GM23338 (cell line): ENCODE results near the gene SARDH. TPM values are rescaled to one million over a fixed set of nuclear protein-coding genes. Genes with fewer than 3 reads are reported as not detected.

Experiments used
- ATAC-seq: fragments of 200-7000 bp; cut with Tn5 transposase; 3 replicates; pipeline ENCODE4 v1.9.1; 2020
- DNase-seq: peaks from one replicate; pipeline ENCODE4 v3.0.0-alpha.2; 2015; ENCODE audit warnings: low spot score
- H2AFZ ChIP-seq: fragments of 200-600 bp; sonication (generic); 2 replicates; pipeline ENCODE4 v1.8.0; 2016; ENCODE audit warnings: antibody characterized with exemption, mild to moderate bottlenecking, moderate library complexity
- H3F3A ChIP-seq: fragments of 200-600 bp; sonication (generic); replicated peaks from 2 replicates; pipeline ENCODE4 v1.8.0; 2017; ENCODE audit warnings: antibody characterized with exemption, mixed run types, low read depth
- H3K27ac ChIP-seq: fragments of 200-600 bp; sonication (generic); 2 replicates; pipeline ENCODE4 v1.6.1; 2016; ENCODE audit warnings: low read depth
- H3K27me3 ChIP-seq: fragments of 200-600 bp; sonication (generic); 2 replicates; pipeline ENCODE4 v1.8.0; 2016; ENCODE audit warnings: mild to moderate bottlenecking, mixed run types, moderate library complexity; ENCODE audit not compliant: insufficient read depth
- H3K36me3 ChIP-seq: fragments of 200-600 bp; sonication (generic); 2 replicates; pipeline ENCODE4 v1.8.0; 2016; ENCODE audit warnings: mild to moderate bottlenecking; ENCODE audit not compliant: insufficient read depth
- H3K4me1 ChIP-seq: fragments of 200-600 bp; sonication (generic); 2 replicates; pipeline ENCODE4 v1.8.0; 2016; ENCODE audit warnings: mild to moderate bottlenecking, moderate library complexity; ENCODE audit not compliant: insufficient read depth
- H3K4me2 ChIP-seq: fragments of 200-600 bp; sonication (generic); 2 replicates; pipeline ENCODE4 v1.7.1; 2017; ENCODE audit warnings: mixed run types
- H3K4me3 ChIP-seq: fragments of 200-600 bp; sonication (generic); 2 replicates; pipeline ENCODE4 v1.6.1; 2016; ENCODE audit warnings: mixed run types
- H3K79me2 ChIP-seq: fragments of 200-600 bp; sonication (generic); replicated peaks from 2 replicates; pipeline ENCODE4 v1.8.0; 2017; ENCODE audit warnings: mild to moderate bottlenecking; ENCODE audit not compliant: insufficient read depth
- H3K9me2 ChIP-seq: fragments of 200-600 bp; sonication (generic); 2 replicates; pipeline ENCODE4 v1.8.0; 2017; ENCODE audit not compliant: insufficient read depth
- H4K20me1 ChIP-seq: fragments of 200-600 bp; sonication (generic); replicated peaks from 2 replicates; pipeline ENCODE4 v1.8.0; 2017; ENCODE audit warnings: mild to moderate bottlenecking; ENCODE audit not compliant: insufficient read depth
- H3K27ac Mint-ChIP-seq: 2 replicates; pipeline ENCODE4 v1.8.0; 2020; ENCODE audit warnings: inconsistent platforms, mild to moderate bottlenecking, moderate library complexity, mixed read lengths
- H3K27me3 Mint-ChIP-seq: 3 replicates; pipeline ENCODE4 v1.8.0; 2022; ENCODE audit warnings: low read depth, mild to moderate bottlenecking, moderate library complexity, mixed read lengths, inconsistent platforms; ENCODE audit not compliant: insufficient read depth, poor library complexity
- H3K36me3 Mint-ChIP-seq: 3 replicates; pipeline ENCODE4 v1.8.0; 2021; ENCODE audit warnings: low read depth, mild to moderate bottlenecking, inconsistent platforms, moderate library complexity, mixed read lengths
- H3K4me1 Mint-ChIP-seq: 3 replicates; pipeline ENCODE4 v1.8.0; 2020; ENCODE audit warnings: mild to moderate bottlenecking, inconsistent platforms, mixed read lengths
- H3K4me3 Mint-ChIP-seq: 3 replicates; pipeline ENCODE4 v1.8.0; 2021; ENCODE audit warnings: moderate library complexity, mild to moderate bottlenecking, inconsistent platforms, mixed read lengths
- H3K9me3 Mint-ChIP-seq: 3 replicates; pipeline ENCODE4 v1.8.0; 2020; ENCODE audit warnings: moderate library complexity, mild to moderate bottlenecking, inconsistent platforms, mixed read lengths
- CREB1 ChIP-seq: fragments of 250-450 bp; sonication (Bioruptor Pico); IDR thresholded peaks from 2 replicates; pipeline ENCODE4 v1.5.0; 2020; ENCODE audit warnings: low read depth, mild to moderate bottlenecking, moderate library complexity
- CTCF ChIP-seq, 2 experiments: fragments of 200-600 bp in 1 of 2; sonication (generic) in 1 of 2; conservative IDR thresholded peaks; 2 replicates each; pipeline versions ENCODE4 v1.5.1 to v1.6.1; 2016 to 2017; ENCODE audit warnings: antibody characterized with exemption in 2 of 2, low read depth in 2 of 2, mild to moderate bottlenecking in 2 of 2, moderate library complexity in 1 of 2
- ETS1 ChIP-seq: IDR thresholded peaks from 2 replicates; pipeline ENCODE4 v1.6.1; 2016; ENCODE audit warnings: antibody characterized with exemption
- EZH2 ChIP-seq: fragments of 200-600 bp; sonication (generic); IDR thresholded peaks from one replicate; pipeline ENCODE4 v1.8.0; 2017; ENCODE audit warnings: antibody characterized with exemption, mild to moderate bottlenecking, low read depth; ENCODE audit not compliant: unreplicated experiment
- EZH2phosphoT487 ChIP-seq: fragments of 200-600 bp; sonication (generic); IDR thresholded peaks from one replicate; pipeline ENCODE4 v1.8.1; 2018; ENCODE audit warnings: antibody characterized with exemption; ENCODE audit not compliant: unreplicated experiment
- JUNB ChIP-seq: IDR thresholded peaks from one replicate; pipeline ENCODE4 v1.6.1; 2016; ENCODE audit warnings: antibody characterized with exemption; ENCODE audit not compliant: unreplicated experiment
- NANOG ChIP-seq: IDR thresholded peaks from 2 replicates; pipeline ENCODE4 v1.6.1; 2016; ENCODE audit warnings: antibody characterized with exemption, borderline replicate concordance
- POLR2AphosphoS5 ChIP-seq: IDR thresholded peaks from 2 replicates; pipeline ENCODE4 v1.6.1; 2016; ENCODE audit warnings: antibody characterized with exemption, low read depth
- REST ChIP-seq: IDR thresholded peaks from one replicate; pipeline ENCODE4 v1.6.1; 2018; ENCODE audit warnings: antibody characterized with exemption; ENCODE audit not compliant: unreplicated experiment
- STAT1 ChIP-seq: IDR thresholded peaks from one replicate; pipeline ENCODE4 v1.6.1; 2016; ENCODE audit warnings: antibody characterized with exemption; ENCODE audit not compliant: unreplicated experiment
- ZNF114 ChIP-seq: fragments of 250-450 bp; sonication (Bioruptor Pico); IDR thresholded peaks from 2 replicates; pipeline ENCODE4 v1.5.0; 2020; ENCODE audit warnings: mild to moderate bottlenecking, moderate library complexity
- ZNF331 ChIP-seq: fragments of 250-450 bp; sonication (Bioruptor Pico); IDR thresholded peaks from 2 replicates; pipeline ENCODE4 v1.5.0; 2020; ENCODE audit warnings: low read depth, mild to moderate bottlenecking, moderate library complexity
- ZNF462 ChIP-seq: fragments of 250-450 bp; sonication (Bioruptor Pico); IDR thresholded peaks from 2 replicates; pipeline ENCODE4 v1.5.0; 2020; ENCODE audit warnings: mild to moderate bottlenecking, moderate library complexity
- polyA plus RNA-seq: library from polyadenylated mRNA; unstranded; fragments of >200 nt; fragmentation: Nextera tagmentation; extraction: Ambion mirVana; gene quantifications from 2 replicates; pipeline ENCODE4 v1.2.1, GENCODE V29; 2016
- total RNA-seq: library from RNA; depleted of rRNA; stranded (reverse); fragments of >200 nt; shearing (Covaris generic); gene quantifications from 2 replicates; pipeline ENCODE4 v1.2.3, GENCODE V29; 2014

SARDH gene
- total and polyA plus RNA-seq, 2 experiments from 2014 or later: 2.8 to 10.4 TPM

- Histone ChIP-seq H3K27ac (no peak overlapping the region), H3F3A (0 out of 2 replicates have a peak, but pooled peaks cover 3% of the 10 kb centered on the region), H3K36me3 (no peaks in the 10 kb centered on the region), H3K27me3 (no peaks in the 10 kb centered on the region), H3K9me2 (no peaks in the 10 kb centered on the region), H3K4me2 (no peak overlapping the region), H3K4me1 (no peaks in the 10 kb centered on the region), H4K20me1 (0 out of 2 replicates have a peak, but pooled peaks cover 3% of the 10 kb centered on the region), H2AFZ (no peak overlapping the region), H3K4me3 (no peak overlapping the region), H3K79me2 (no peaks in the 10 kb centered on the region)
- peaks cover 15% of the 10 kb centered on the region for H3K36me3 Mint-ChIP-seq
- TF ChIP-seq EZH2: no peak
- TF ChIP-seq NANOG: no peak
- no peak for TF ChIP-seq ZNF331
- no peak for TF ChIP-seq STAT1
- no peak for TF ChIP-seq ZNF462 (CRISPR knock-in tag)
- TF ChIP-seq POLR2AphosphoS5: no peak
- TF ChIP-seq REST: no peak
- TF ChIP-seq CREB1 (CRISPR knock-in tag): no peak
- TF ChIP-seq CTCF (conservative IDR thresholded peaks at IDR 0.05; ENCODE audit: low read depth in 2 of 2): no peak
- no peak for TF ChIP-seq EZH2phosphoT487
- no peak for TF ChIP-seq ZNF114
- TF ChIP-seq JUNB: no peak
- TF ChIP-seq ETS1: no peak
- ATAC-seq (no peak), DNase-seq (no peak)
- no peak overlapping the region for H3K27ac Mint-ChIP-seq
- H3K9me3 Mint-ChIP-seq: peaks cover 5% of the 10 kb centered on the region; the same call in 1 of the 3 replicates
- H3K27me3 Mint-ChIP-seq: peaks cover 20% of the 10 kb centered on the region
- H3K4me3 Mint-ChIP-seq: no peak overlapping the region
- H3K4me1 Mint-ChIP-seq: peaks cover 3% of the 10 kb centered on the region; the same call in 2 of the 3 replicates
Measured at GRCh38 chr9:133760713-133761290, 22.6 kb upstream of the SARDH start.
